Measurements from ENCODE around the gene CIB4. TPM values are rescaled to one million over a fixed set of nuclear protein-coding genes. Genes with fewer than 3 reads are reported as not detected.
A peak's percentile ranks its signal among the peaks of the same experiment; 100 is the strongest.

The CIB4 gene
- total and polyA plus RNA-seq, 12 donors: not detected

- intact Hi-C loops (cut with DNase I): no loop called here
- 81 to 86% methylated on average over 8 of the region's 8 CpGs for WGBS, 2 donors
- no peak for TF ChIP-seq CTCF (IDR thresholded peaks at IDR 0.05)
These were observed 105.4 kb downstream of the CIB4 start for GRCh38 chr2:26535663-26536275.

GRCh38 chr2:26534865-26535662 lies 106.1 kb downstream of the CIB4 start:
- Histone ChIP-seq H3K36me3 (no peaks in the 10 kb centered on the region), H3K27ac (no peak overlapping the region), H3K4me1 (peaks cover 0 to 11% (median 0%) of the 10 kb centered on the region in 9 donors), H3K9me3 (no peaks in the 10 kb centered on the region), H3K4me3 (no peak overlapping the region), H3K27me3 (peaks cover 0 to 17% (median 10%) of the 10 kb centered on the region in 7 donors)
- no peak for TF ChIP-seq CTCF (IDR thresholded peaks at IDR 0.05)
- intact Hi-C loops (cut with DNase I): no loop called here
- no peak for DNase-seq
- WGBS, 2 donors: 87 to 90% methylated on average over 13 of the region's 13 CpGs
- peak in 1 of 8 donors; percentile 37 for ATAC-seq

More at GRCh38 chr2:26535663-26536275, 105.4 kb downstream of the CIB4 start:
- H3K9me3 ChIP-seq: no peaks in the 10 kb centered on the region
- peaks cover 0 to 17% (median 14%) of the 10 kb centered on the region in 7 donors for H3K27me3 ChIP-seq
- peaks cover 0 to 11% (median 0%) of the 10 kb centered on the region in 9 donors for H3K4me1 ChIP-seq
- H3K36me3 ChIP-seq: no peaks in the 10 kb centered on the region
- no peak for DNase-seq
- no peak overlapping the region for H3K27ac ChIP-seq
- no peak overlapping the region for H3K4me3 ChIP-seq
- ATAC-seq: no peak

GRCh38 chr2:26534098-26534864 lies 106.9 kb downstream of the CIB4 start:
- TF ChIP-seq CTCF (IDR thresholded peaks at IDR 0.05): no peak
- DNase-seq: no peak
- Histone ChIP-seq H3K27me3 (peaks cover 0 to 17% (median 5%) of the 10 kb centered on the region in 7 donors), H3K9me3 (no peaks in the 10 kb centered on the region), H3K36me3 (no peaks in the 10 kb centered on the region), H3K27ac (no peak overlapping the region), H3K4me3 (no peak overlapping the region), H3K4me1 (peaks cover 0 to 11% (median 0%) of the 10 kb centered on the region in 9 donors)
- intact Hi-C loops (cut with DNase I): no loop called here
- 63 to 68% methylated on average over 4 of the region's 4 CpGs for WGBS, 2 donors
- ATAC-seq: peak in 4 of 8 donors; percentile 19 to 43 (median 28)

- 90 to 94% methylated on average over 7 of the region's 7 CpGs for WGBS, 2 donors
- TF ChIP-seq CTCF (IDR thresholded peaks at IDR 0.05): no peak
- intact Hi-C loops (cut with DNase I): no loop called here
- peaks cover 0 to 17% (median 5%) of the 10 kb centered on the region in 7 donors for H3K27me3 ChIP-seq
- H3K36me3 ChIP-seq: no peaks in the 10 kb centered on the region
- ATAC-seq (no peak), DNase-seq (no peak)
- H3K9me3 ChIP-seq: no peaks in the 10 kb centered on the region
- H3K27ac ChIP-seq: no peak overlapping the region
- peaks cover 0 to 11% (median 0%) of the 10 kb centered on the region in 9 donors for H3K4me1 ChIP-seq
- no peak overlapping the region for H3K4me3 ChIP-seq
These were observed 107.5 kb downstream of the CIB4 start for GRCh38 chr2:26533661-26534060.

Measured in heart right ventricle (tissue), 16 donors.